Neural cell (in vitro differentiated cells): ENCODE data around the gene ARGLU1. TPM values are rescaled to one million over a fixed set of nuclear protein-coding genes. Genes with fewer than 3 reads are reported as not detected.

Experiments
- H2AFZ ChIP-seq: fragments of 200-600, 300-800 bp; sonication (generic), shearing (Covaris generic); 2 replicates; pipeline ENCODE4 v1.6.0; 2014; ENCODE audit warnings: low read depth, mild to moderate bottlenecking, antibody characterized with exemption, low read length, moderate library complexity
- H3F3A ChIP-seq: fragments of 200-600 bp; shearing (Covaris generic); 2 replicates; pipeline ENCODE4 v1.6.1; 2016; ENCODE audit warnings: mild to moderate bottlenecking, moderate library complexity, mixed read lengths, antibody characterized with exemption, low read length; ENCODE audit not compliant: insufficient read depth, poor library complexity, severe bottlenecking
- H3K27ac ChIP-seq: fragments of 200-600, 300-800 bp; sonication (generic), shearing (Covaris generic); 2 replicates; pipeline ENCODE4 v1.5.1; 2014; ENCODE audit warnings: mild to moderate bottlenecking, low read length, moderate library complexity
- H3K27me3 ChIP-seq: fragments of 300-800, 200-600 bp; sonication (generic), shearing (Covaris generic); 2 replicates; pipeline ENCODE4 v1.6.0; 2014; ENCODE audit warnings: mild to moderate bottlenecking, low read depth, low read length, moderate library complexity; ENCODE audit not compliant: insufficient read depth
- H3K36me3 ChIP-seq: fragments of 300-800, 200-600 bp; sonication (generic), shearing (Covaris generic); 2 replicates; pipeline ENCODE4 v1.5.1; 2014; ENCODE audit warnings: mild to moderate bottlenecking, antibody characterized with exemption, low read length, moderate library complexity; ENCODE audit not compliant: insufficient read depth
- H3K4me2 ChIP-seq: fragments of 300-800, 200-600 bp; sonication (generic), shearing (Covaris generic); 2 replicates; pipeline ENCODE4 v1.6.0; 2014; ENCODE audit warnings: mild to moderate bottlenecking, low read length
- H3K4me3 ChIP-seq: fragments of 300-800, 200-600 bp; sonication (generic), shearing (Covaris generic); 2 replicates; pipeline ENCODE4 v1.5.1; 2014; ENCODE audit warnings: mild to moderate bottlenecking, low read length, moderate library complexity
- H3K79me2 ChIP-seq: fragments of 200-600 bp; shearing (Covaris generic); replicated peaks from 2 replicates; pipeline ENCODE4 v1.6.0; 2014; ENCODE audit warnings: mild to moderate bottlenecking, low read length, moderate library complexity; ENCODE audit not compliant: insufficient read depth
- H3K9ac ChIP-seq: fragments of 300-800, 200-600 bp; sonication (generic), shearing (Covaris generic); 2 replicates; pipeline ENCODE4 v1.6.1; 2016; ENCODE audit warnings: mild to moderate bottlenecking, low read length, mixed read lengths
- H3K9me2 ChIP-seq: fragments of 200-600 bp; shearing (Covaris generic); 2 replicates; pipeline ENCODE4 v1.6.1; 2016; ENCODE audit warnings: mild to moderate bottlenecking, low read length, mixed read lengths; ENCODE audit not compliant: insufficient read depth
- H3K9me3 ChIP-seq: fragments of 200-600, 300-800 bp; sonication (generic), shearing (Covaris generic); 2 replicates; pipeline ENCODE4 v1.6.1; 2016; ENCODE audit warnings: mild to moderate bottlenecking, mixed run types, low read length, moderate library complexity, mixed read lengths
- H4K20me1 ChIP-seq: fragments of 200-600 bp; shearing (Covaris generic); 2 replicates; pipeline ENCODE4 v1.6.1; 2016; ENCODE audit warnings: mild to moderate bottlenecking, mixed run types; ENCODE audit not compliant: insufficient read depth
- EP300 ChIP-seq: fragments of 450-650 bp; conservative IDR thresholded peaks from 2 replicates; pipeline ENCODE4 v1.6.1; 2014; ENCODE audit warnings: antibody characterized with exemption, mild to moderate bottlenecking, moderate library complexity; ENCODE audit not compliant: poor library complexity, severe bottlenecking
- EZH2 ChIP-seq: fragments of 200-600, 300-800 bp; shearing (Covaris generic), sonication (generic); IDR thresholded peaks from 2 replicates; pipeline ENCODE4 v1.6.1; 2014; ENCODE audit warnings: antibody characterized with exemption, low read length, borderline replicate concordance, mild to moderate bottlenecking; ENCODE audit not compliant: insufficient read depth, poor library complexity, severe bottlenecking
- MXI1 ChIP-seq: fragments of 450-650 bp; conservative IDR thresholded peaks from 2 replicates; pipeline ENCODE4 v1.6.1; 2014; ENCODE audit warnings: antibody characterized with exemption, mild to moderate bottlenecking; ENCODE audit not compliant: poor library complexity, severe bottlenecking
- POLR2AphosphoS5 ChIP-seq: IDR thresholded peaks from 2 replicates; pipeline ENCODE4 v1.6.1; 2012
- RAD21 ChIP-seq: fragments of 450-650 bp; conservative IDR thresholded peaks from 2 replicates; pipeline ENCODE4 v1.6.1; 2014; ENCODE audit warnings: antibody characterized with exemption, mild to moderate bottlenecking, moderate library complexity
- SMC3 ChIP-seq: fragments of 450-650 bp; conservative IDR thresholded peaks from 2 replicates; pipeline ENCODE4 v1.6.1; 2014; ENCODE audit warnings: antibody characterized with exemption, mild to moderate bottlenecking, moderate library complexity; ENCODE audit not compliant: poor library complexity
- TAF1 ChIP-seq: IDR thresholded peaks from 2 replicates; pipeline ENCODE4 v1.6.1; 2012; ENCODE audit warnings: low read depth
- polyA plus RNA-seq: library from polyadenylated mRNA; depleted of rRNA; stranded (reverse); fragments of >200 nt; gene quantifications from 2 replicates; pipeline ENCODE4 v1.2.3, GENCODE V29; 2014
- TF ChIP-seq, protein P1 (sequence below): IDR thresholded peaks from 2 replicates; pipeline ENCODE4 v1.6.1; 2012; ENCODE audit warnings: borderline replicate concordance
- TF ChIP-seq, protein P2 (sequence below): fragments of 450-650 bp; IDR thresholded peaks from 2 replicates; pipeline ENCODE4 v1.5.1; 2014; ENCODE audit warnings: antibody characterized with exemption, mild to moderate bottlenecking, moderate library complexity; ENCODE audit not compliant: poor library complexity, severe bottlenecking

The ARGLU1 gene
- polyA plus RNA-seq, 1 donor from 2014 or later: 967 TPM

DNA sequence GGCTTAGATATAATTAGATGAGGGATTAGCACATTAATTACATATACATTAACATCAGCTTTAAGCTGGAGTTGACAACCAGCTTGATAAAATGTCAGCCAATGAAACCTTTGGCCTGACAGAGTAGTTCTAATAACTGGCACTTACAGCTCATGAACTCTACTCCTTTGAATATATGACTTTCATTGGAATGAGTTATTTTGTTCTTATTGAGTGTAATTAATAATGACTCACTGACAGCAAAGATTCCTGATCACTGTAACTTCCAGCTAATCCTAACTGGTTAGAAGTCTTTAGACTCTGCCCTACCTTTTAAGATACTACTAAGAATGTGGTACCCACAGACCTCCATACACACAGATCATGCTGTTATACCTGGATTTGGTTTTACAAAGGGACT is 73.4 kb downstream of the ARGLU1 start:
- H2AFZ ChIP-seq: no peak overlapping the region
- H3K4me2 ChIP-seq: no peak overlapping the region
- H3K79me2 ChIP-seq: peaks cover 71% of the 10 kb centered on the region
- H3K4me3 ChIP-seq: no peak overlapping the region
- no peaks in the 10 kb centered on the region for H3K9me2 ChIP-seq
- no peaks in the 10 kb centered on the region for H3K9me3 ChIP-seq
- H3F3A ChIP-seq: peaks cover 9% of the 10 kb centered on the region
- peaks cover 35% of the 10 kb centered on the region for H3K36me3 ChIP-seq
- TF ChIP-seq RAD21: no peak
- no peak for TF ChIP-seq EZH2
- TF ChIP-seq, protein P1, sequence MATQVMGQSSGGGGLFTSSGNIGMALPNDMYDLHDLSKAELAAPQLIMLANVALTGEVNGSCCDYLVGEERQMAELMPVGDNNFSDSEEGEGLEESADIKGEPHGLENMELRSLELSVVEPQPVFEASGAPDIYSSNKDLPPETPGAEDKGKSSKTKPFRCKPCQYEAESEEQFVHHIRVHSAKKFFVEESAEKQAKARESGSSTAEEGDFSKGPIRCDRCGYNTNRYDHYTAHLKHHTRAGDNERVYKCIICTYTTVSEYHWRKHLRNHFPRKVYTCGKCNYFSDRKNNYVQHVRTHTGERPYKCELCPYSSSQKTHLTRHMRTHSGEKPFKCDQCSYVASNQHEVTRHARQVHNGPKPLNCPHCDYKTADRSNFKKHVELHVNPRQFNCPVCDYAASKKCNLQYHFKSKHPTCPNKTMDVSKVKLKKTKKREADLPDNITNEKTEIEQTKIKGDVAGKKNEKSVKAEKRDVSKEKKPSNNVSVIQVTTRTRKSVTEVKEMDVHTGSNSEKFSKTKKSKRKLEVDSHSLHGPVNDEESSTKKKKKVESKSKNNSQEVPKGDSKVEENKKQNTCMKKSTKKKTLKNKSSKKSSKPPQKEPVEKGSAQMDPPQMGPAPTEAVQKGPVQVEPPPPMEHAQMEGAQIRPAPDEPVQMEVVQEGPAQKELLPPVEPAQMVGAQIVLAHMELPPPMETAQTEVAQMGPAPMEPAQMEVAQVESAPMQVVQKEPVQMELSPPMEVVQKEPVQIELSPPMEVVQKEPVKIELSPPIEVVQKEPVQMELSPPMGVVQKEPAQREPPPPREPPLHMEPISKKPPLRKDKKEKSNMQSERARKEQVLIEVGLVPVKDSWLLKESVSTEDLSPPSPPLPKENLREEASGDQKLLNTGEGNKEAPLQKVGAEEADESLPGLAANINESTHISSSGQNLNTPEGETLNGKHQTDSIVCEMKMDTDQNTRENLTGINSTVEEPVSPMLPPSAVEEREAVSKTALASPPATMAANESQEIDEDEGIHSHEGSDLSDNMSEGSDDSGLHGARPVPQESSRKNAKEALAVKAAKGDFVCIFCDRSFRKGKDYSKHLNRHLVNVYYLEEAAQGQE: no peak
- TF ChIP-seq TAF1: no peak
- TF ChIP-seq, protein P2, sequence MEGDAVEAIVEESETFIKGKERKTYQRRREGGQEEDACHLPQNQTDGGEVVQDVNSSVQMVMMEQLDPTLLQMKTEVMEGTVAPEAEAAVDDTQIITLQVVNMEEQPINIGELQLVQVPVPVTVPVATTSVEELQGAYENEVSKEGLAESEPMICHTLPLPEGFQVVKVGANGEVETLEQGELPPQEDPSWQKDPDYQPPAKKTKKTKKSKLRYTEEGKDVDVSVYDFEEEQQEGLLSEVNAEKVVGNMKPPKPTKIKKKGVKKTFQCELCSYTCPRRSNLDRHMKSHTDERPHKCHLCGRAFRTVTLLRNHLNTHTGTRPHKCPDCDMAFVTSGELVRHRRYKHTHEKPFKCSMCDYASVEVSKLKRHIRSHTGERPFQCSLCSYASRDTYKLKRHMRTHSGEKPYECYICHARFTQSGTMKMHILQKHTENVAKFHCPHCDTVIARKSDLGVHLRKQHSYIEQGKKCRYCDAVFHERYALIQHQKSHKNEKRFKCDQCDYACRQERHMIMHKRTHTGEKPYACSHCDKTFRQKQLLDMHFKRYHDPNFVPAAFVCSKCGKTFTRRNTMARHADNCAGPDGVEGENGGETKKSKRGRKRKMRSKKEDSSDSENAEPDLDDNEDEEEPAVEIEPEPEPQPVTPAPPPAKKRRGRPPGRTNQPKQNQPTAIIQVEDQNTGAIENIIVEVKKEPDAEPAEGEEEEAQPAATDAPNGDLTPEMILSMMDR: no peak
- no peak for TF ChIP-seq SMC3
- no peak for TF ChIP-seq MXI1
- no peak for TF ChIP-seq POLR2AphosphoS5
- no peak for TF ChIP-seq EP300
- no peaks in the 10 kb centered on the region for H3K27me3 ChIP-seq
- H3K27ac ChIP-seq: no peak overlapping the region
- no peak overlapping the region for H3K9ac ChIP-seq
- peaks cover 6% of the 10 kb centered on the region for H4K20me1 ChIP-seq

DNA sequence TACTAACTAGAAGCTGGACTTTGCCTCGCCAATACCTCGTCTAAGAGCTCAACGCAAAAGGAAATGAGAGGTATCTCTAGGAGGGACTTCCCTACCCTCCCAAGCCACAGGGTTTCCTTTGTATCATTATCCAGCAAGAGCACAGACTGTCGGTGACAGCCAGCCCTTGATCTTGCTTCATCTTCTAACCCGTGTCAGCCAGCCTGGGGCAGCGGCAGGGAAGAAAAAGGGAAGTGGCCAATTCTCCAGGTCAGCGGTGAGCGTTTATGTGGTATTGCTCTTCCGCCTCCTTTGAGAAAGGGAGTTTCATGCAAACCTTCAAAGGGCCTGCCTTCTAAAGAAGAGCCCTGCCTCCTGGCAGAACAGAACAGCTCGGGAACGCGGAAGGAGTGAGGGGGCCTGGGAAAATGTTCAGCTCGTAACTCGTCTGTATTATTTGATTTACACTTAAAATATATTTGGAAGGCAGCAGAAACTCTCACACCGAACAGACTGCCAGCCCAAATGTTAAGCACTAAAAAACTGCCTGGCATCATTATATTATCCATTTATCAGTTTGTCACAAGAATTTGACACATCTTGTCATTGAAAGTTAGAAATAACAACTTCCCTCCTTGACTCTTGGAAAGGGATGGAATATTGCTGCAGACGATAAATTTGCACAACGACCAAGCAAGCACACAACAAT is 74.3 kb downstream of the ARGLU1 start:
- TF ChIP-seq SMC3 (no peak), EZH2 (no peak), MXI1 (no peak), POLR2AphosphoS5 (no peak), TAF1 (no peak), EP300 (no peak)
- TF ChIP-seq, protein P2: no peak
- Histone ChIP-seq H3K36me3 (peaks cover 35% of the 10 kb centered on the region), H2AFZ (no peak overlapping the region), H4K20me1 (peaks cover 6% of the 10 kb centered on the region), H3K4me2 (no peak overlapping the region), H3K27me3 (no peaks in the 10 kb centered on the region), H3K9ac (no peak overlapping the region), H3F3A (peaks cover 9% of the 10 kb centered on the region), H3K9me2 (no peaks in the 10 kb centered on the region), H3K27ac (no peak overlapping the region), H3K9me3 (no peaks in the 10 kb centered on the region), H3K79me2 (peaks cover 63% of the 10 kb centered on the region), H3K4me3 (no peak overlapping the region)
